NCI-H345 (cell line): ENCODE data around the gene CA5A.
"Not testable (repeated sequence)": the region's sequence is repeated elsewhere in the genome, so short reads cannot be mapped to it uniquely, and the experiment has no call there.

ENCODE experiments used
- DNase-seq: peaks from one replicate; lab custom pipeline; 2025; lab: John Stamatoyannopoulos, UW

CA5A gene

GRCh38 chr16:87924041-87924810 is 12.1 kb downstream of the CA5A start:
- peak; percentile 97 for DNase-seq

- no peak for DNase-seq
These were observed 14.0 kb downstream of the CA5A start for GRCh38 chr16:87922250-87922871.

GRCh38 chr16:87921236-87921773 is 15.0 kb downstream of the CA5A start:
- DNase-seq, result no peak

GRCh38 chr16:87919681-87919994 is 16.7 kb downstream of the CA5A start:
- DNase-seq, result no peak

GRCh38 chr16:87918866-87919680 is 17.3 kb downstream of the CA5A start:
- no peak for DNase-seq

GRCh38 chr16:87918338-87918737 is 18.0 kb downstream of the CA5A start:
- no peak for DNase-seq

- no peak for DNase-seq
These were observed 18.8 kb downstream of the CA5A start for GRCh38 chr16:87917503-87917902.

- DNase-seq, result no peak
These were observed 21.5 kb downstream of the CA5A start for GRCh38 chr16:87914812-87915211.

GRCh38 chr16:87914021-87914725 is 22.2 kb downstream of the CA5A start:
- DNase-seq, result not testable (repeated sequence)

- DNase-seq, result not testable (repeated sequence)
These were observed 23.6 kb downstream of the CA5A start for GRCh38 chr16:87912691-87913090.

GRCh38 chr16:87911106-87911763 is 25.1 kb downstream of the CA5A start:
- peak; percentile 70 for DNase-seq

GRCh38 chr16:87909203-87909935 is 27.0 kb downstream of the CA5A start:
- DNase-seq, result peak; percentile 34

- DNase-seq, result not testable (repeated sequence)
These were observed 28.2 kb downstream of the CA5A start for GRCh38 chr16:87908101-87908500.

GRCh38 chr16:87905521-87905920 is 30.8 kb downstream of the CA5A start:
- DNase-seq, result not testable (repeated sequence)

GRCh38 chr16:87904963-87905362 is 31.4 kb downstream of the CA5A start:
- not testable (repeated sequence) for DNase-seq

GRCh38 chr16:87900489-87900888 is 35.8 kb downstream of the CA5A start:
- not testable (repeated sequence) for DNase-seq

- DNase-seq, result no peak
These were observed 38.5 kb downstream of the CA5A start for GRCh38 chr16:87897521-87898505.

GRCh38 chr16:87896924-87897520 is 39.3 kb downstream of the CA5A start:
- DNase-seq, result not testable (repeated sequence)
